HCEC 1CT (cell line): Measurements from ENCODE around the gene SMTN.
"Not testable (repeated sequence)": the region's sequence is repeated elsewhere in the genome, so short reads cannot be mapped to it uniquely, and the experiment has no call there.

Experiments used
- DNase-seq: peaks from one replicate; pipeline ENCODE4 v3.0.0-alpha.2; 2017

Gene SMTN

DNA sequence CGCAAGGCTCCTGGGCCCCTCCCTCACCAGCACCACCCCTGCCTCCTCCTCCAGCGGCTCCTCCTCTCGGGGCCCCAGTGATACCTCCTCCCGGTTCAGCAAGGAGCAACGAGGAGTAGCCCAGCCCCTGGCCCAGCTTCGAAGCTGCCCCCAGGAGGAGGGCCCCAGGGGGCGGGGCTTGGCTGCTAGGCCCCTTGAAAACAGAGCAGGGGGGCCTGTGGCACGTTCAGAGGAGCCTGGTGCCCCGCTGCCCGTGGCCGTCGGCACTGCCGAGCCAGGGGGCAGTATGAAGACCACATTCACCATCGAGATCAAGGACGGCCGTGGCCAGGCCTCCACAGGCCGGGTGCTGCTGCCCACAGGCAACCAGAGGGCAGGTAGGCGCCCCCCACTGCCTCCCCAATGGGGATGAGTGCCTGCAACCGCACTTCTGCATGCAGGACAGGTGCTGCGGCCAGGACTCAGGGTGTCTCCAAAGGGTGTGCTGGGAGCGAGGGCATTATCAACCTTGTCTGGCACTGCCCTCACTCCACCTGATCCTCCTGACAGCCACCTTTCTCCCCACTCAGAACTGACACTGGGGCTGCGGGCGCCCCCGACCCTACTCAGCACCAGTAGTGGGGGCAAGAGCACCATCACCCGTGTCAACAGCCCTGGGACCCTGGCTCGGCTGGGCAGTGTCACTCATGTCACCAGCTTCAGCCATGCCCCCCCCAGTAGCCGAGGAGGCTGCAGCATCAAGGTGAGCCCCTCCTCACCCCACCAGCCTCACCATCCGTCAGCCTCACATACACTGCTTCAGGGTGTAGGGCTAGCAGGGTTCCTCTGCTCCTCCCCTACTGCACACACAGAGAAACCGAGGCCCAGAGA is 10.2 kb downstream of the SMTN start:
- DNase-seq = no peak

DNA sequence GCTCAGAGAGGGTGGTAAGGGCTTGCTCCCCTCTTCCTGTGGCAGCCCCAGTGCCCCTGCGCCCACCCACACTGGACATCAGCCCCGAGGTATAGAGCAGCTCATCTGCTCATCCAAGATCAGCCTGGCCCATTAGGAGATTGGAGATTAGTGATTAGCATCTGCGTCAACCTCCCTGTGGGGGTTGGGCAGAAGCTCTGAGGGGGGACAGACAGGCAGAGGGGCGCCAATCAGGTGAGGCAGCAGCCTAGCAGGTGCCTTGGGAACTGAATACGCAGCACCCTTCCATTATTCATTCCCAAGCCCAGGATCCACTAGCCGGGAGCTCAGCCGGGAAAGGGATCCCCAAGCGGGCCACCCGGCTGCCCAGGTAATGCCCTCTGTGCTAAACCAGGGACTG is 11.0 kb downstream of the SMTN start:
- no peak for DNase-seq

DNA sequence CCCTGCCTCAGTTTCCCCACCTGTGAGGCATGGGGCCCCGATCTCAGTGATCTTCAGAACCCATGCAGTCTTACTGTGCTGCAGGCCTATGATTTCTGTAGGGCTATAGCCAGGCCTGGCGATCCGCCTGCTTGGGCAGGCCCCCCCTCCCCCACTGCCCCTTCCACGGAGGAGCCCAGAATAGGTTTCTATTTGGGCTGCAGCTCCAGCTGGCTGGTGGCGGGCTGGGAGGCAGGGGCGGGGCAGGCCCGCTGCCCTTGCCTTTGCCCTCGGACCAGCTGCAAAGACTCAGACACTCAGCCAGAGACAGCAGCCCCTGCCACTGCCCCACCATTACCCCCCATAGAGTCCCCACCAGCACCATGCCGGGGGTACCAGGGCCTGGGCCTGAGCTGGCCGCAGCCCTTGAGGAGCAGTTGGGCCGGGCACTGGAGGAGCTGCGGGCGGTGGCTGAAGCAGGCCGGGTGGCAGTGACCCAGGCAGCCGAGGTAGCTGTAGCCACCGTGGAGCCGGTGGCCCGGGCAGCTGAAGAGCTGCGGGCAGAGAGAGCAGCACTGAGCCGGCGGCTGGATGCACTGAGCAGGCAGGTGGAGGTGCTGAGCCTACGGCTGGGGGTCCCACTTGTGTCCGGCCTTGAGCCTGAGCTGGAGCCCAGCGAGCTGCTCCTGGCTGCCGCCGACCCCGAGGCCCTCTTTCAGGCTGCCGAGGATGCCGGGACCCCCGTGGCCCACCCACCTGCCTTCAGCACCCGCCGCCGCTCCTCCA is 12.2 kb downstream of the SMTN start:
- DNase-seq = no peak

DNA sequence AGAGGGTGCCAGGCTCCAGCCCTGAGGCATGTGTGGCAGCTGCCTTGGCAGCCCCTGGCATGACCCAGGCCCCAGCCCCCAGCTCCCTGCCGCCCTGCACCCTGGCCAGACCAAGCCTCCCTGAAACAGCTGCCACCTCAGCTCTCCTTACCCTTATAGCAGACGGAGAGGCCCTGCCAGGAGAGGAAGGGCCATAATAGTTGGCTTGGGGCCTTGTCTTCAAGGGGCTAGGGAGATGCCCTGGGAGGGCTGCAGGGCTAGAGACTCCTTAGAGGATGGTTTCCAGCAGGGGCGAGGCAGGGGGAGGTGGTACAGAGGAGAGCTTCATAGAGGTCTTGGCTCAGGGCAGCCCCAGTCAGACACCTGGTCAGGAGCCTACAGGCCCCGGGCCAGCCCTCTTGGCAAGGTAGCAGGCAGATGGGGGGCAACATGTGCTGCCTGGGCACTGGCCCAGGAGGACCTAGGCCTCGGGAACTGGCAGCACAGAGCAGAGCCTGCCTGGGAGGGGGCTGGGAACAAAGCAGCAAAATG is 13.0 kb downstream of the SMTN start:
- DNase-seq = no peak

DNA sequence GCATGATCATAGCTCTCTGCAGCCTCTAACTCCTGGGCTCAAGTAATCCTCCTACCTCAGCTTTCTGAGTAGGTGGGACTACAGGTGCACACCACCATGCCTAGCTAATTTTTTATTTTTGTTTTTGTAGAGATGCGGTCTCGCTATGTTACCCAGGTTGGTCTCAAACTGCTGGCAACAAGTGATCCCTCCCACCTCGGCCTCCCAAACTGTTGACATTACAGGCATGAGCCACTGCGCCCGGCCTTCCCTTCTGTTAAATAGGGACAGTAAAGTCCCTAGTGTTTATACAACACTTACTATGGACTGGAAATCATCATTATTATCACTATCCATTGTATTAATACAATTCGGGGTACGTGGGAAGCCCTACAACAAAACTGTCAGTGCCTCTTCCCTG is 13.6 kb downstream of the SMTN start:
- no peak for DNase-seq

DNA sequence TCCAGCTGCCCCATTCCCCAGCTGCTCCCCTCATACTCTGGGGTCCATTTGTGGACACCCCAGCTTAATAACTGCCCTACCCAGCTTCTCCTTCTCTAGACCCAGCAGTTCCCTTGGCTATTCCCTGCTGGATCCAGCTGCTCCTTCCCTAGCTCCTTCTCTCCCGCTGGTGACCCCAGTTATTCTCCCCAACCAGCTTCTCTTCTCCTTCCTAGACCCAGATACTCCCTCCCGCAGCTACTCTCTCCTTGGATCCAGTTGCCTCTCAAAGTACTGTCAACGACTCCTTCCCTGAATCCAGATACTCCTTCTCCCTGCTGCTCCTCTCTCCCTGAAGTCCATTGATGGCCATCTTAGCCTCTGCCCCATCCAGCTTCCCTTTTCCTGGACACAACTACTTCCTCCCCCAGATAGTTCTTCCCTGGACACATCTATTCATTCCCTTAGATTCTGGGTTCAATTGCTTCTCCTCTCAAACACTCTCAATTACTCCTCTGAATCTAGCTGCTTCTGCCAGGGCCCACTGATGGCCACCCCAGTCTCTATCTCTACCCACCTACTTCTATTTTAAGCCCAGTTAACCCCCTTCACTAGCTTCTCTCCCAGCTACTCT is 14.6 kb downstream of the SMTN start:
- DNase-seq = no peak

DNA sequence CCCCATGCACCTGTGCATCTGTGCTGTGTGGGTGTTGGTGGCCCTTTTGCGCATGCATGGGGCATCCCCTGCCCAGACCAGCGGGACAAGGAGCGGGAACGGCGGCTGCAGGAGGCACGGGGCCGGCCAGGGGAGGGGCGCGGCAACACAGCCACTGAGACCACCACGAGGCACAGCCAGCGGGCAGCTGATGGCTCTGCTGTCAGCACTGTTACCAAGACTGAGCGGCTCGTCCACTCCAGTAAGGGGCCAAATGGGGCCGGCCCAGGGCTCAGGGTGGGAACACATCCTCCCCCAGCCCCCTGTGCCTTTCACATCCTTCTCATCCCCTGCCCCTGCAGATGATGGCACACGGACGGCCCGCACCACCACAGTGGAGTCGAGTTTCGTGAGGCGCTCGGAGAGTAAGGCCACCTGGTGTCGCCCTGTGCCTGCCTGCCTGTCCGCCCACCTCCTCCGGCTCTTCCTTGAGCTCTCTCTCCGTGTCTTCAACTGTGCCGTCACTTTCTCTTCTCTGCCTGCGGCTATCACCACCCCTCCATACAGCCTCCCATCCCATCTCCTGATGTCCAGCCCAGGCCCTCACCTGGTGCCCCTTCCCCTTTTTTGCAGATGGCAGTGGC is 15.7 kb downstream of the SMTN start:
- DNase-seq = no peak

DNA sequence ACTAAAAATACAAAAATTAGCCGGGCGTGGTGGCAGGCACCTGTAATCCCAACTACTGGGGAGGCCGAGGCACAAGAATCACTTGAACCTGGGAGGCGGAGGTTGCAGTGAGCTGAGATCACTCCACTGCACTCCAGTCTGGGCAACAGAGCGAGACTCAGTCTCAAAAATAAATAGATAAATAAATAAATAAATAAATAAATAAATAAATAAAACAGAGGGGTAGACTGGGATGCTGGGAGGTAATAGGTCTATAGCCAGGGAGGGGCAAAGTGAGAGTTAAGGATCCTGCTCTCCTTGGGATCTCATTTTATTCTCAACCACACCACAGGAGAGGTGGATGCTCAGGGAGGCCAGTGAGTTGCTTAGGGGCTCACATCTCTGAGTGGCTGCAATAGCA is 16.4 kb downstream of the SMTN start:
- not testable (repeated sequence) for DNase-seq

DNA sequence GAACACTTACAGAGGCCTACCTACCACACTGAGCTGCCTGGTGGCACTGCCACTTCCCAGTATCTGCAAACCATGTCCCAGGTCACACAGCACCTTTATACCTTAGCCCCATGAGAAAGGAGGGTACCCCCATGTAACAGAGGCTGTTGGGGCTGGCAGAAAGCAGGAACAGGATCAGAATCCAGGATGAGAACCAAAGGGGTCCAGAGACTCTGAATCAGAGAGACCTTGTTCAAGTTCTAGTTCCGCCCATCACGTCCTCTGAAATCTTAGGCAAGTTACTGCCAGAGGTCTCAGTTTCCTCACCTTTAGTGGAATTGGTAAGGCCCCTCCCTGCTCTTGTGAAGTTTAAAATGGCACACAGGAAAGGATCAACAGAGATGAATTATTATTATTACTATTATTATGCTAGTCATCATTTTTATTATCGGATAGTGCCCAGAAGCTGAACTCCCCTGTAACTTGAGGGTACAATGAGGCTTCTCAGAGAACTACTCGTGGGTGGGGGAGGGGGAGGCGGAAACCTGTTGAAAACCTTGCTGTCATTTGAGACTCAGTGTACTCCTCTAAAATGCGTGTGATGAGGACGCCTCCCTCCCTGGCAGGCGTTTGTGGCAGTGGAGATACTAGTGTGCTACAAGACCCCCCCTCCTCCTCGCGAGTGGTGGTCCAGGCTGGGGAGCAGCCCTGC is 17.0 kb downstream of the SMTN start:
- no peak for DNase-seq

DNA sequence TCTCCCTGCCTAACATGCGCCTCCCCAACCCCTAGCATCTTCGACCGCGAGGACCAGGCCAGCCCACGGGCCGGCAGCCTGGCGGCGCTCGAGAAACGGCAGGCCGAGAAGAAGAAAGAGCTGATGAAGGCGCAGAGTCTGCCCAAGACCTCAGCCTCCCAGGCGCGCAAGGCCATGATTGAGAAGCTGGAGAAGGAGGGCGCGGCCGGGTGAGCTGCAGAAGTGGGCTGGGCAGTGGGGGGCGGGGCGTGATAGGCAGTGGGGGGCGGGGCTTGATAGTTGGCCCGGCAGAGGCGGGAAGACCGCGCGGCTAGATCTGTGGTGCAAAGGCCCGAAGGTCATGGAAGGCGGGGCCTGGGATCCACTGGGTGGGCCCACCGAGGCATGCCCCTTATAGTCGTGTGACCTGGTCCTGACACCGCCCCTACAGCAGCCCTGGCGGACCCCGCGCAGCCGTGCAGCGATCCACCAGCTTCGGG is 17.6 kb downstream of the SMTN start:
- no peak for DNase-seq

DNA sequence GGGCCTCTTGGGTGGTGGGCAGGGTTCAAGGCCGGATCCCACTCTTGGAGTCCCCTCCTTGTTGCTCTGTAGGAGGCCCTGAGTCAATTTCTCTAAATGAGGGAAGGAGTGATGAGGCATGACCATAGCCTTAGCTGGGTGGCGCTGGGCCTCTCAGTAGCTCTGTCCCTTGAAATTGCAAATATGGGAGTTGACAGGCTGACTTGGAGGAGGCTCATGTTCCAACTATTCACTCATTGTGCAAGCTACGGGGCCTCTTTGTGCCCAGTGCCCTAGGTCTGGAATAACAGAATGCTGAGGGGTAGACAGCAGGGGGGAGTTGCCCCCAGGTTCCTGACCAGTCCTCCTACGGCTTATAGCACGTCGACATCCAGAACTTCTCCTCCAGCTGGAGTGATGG is 18.3 kb downstream of the SMTN start:
- DNase-seq = peak; percentile 39

DNA sequence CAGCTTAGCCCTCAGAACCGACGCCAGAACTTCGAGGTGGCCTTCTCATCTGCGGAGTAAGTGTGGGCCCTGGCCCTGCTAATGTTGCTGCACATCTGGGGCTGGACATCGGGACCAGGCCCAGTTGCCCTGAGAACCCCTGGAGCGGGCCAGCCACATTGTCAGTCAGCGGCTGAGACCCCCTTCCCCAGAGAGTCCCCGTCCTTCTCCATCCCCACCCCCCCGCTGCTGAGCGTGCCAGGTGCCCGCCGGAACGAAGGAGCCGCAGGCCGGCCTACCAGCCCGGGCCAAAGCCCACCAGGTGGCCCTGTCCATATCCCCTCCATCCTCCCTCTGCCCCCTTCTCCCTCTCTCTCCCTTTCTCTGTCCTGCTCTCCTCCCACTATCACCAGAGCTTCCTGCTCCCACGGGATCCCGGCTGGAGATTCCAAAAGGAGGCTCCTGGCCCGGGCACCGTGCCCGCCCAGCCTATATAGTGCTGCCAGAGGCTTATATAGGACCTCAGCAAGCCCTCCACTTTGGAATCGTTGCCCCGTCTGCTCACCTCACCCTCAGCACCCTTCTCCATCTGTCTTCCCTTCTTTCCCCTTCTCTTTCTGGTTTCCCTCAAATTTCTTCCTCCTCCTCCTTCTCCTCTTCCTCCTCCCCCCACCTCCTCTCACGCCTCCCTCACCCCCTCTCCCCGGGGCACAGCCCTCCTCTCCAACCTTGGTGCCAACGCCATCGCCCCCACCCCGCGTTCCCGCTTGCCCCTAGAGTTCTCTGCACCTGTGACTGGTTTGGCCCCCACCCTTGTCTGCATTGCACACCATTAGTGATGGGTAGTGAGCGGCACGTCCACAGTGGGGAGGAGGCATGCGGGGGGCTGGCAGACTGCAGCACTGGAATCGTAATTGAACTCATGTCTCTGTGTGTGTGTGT is 19.0 kb downstream of the SMTN start:
- DNase-seq = no peak

DNA sequence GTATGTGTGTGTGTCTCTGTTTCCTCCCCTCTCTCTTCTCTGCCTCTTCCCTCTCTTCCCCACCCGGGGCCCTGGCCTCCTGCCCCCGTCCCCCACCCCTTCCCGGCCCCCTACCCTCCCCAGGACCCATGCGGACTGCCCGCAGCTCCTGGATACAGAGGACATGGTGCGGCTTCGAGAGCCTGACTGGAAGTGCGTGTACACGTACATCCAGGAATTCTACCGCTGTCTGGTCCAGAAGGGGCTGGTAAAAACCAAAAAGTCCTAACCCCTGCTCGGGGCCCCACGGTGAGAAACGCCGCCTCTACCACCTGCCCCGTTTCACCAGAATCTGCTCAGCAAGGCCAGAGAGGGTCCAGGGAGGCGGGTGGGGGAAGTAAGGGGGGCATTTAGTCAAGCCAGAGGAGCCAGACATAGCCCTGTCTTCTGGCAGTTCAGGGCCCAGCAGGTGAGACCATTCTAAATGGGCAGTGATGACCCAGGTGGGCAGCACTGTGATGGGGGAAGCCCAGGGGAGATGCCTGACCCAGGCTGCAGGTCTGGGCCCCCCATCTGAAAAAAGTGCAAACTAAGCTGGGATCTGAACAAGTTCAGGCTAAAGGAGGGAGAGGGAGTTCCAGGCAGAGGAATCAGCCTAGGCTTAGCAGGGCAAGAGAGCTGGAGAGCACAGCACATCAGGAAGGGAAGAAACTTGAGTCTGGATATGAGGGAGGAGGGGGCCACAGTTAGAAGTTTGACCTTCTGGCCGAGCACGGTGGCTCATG is 19.8 kb downstream of the SMTN start:
- DNase-seq = no peak

DNA sequence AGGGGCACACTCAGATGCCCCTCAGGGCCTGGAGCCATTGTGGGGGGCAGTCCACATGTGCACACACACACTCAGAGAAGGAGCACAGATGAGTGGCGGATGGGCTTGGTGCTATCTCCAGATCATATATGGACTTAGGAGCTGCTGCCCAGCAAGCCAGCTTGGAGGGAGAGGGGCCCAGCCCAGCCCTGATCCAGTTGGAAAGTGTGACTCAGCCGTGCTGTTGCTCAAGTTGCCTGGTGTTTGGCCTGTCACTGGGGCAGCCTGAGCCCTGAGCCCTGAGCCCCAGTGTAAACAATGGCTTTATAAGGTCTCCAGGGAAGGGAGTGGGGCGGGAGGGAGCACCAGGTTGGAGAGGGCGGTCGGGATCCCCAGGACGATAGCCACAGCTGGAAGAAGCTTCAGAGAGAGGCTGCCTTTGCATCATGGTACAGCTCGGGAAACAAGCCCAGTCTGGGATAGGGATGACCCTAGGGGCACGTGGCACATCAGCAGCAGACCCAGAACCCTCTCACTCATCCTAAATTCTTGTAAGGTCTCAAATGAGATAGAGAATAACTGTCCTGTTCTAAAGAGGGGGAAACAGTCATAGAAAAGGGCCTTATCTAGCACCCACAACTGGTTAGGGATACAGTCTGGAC is 21.4 kb downstream of the SMTN start:
- peak; percentile 99 for DNase-seq

DNA sequence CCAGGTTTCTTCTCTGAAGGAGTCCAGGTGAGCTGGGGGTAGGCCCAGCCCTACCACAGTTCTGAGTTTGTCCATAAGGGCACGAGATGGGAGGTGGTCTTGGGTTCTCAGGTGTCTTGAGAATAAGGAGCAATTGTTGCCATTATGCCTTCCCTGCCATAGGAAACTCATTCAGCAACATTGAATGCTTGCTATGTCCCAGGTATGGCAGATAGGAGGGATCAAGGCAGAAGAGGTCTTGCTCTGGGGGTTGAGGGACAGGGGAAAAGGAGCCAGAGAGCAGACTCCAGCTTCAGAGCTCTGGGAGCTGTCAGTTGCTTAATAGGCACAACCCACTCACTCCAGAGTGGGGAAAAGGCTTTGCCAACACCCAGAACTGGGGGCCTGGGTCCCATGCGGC is 22.0 kb downstream of the SMTN start:
- no peak for DNase-seq

DNA sequence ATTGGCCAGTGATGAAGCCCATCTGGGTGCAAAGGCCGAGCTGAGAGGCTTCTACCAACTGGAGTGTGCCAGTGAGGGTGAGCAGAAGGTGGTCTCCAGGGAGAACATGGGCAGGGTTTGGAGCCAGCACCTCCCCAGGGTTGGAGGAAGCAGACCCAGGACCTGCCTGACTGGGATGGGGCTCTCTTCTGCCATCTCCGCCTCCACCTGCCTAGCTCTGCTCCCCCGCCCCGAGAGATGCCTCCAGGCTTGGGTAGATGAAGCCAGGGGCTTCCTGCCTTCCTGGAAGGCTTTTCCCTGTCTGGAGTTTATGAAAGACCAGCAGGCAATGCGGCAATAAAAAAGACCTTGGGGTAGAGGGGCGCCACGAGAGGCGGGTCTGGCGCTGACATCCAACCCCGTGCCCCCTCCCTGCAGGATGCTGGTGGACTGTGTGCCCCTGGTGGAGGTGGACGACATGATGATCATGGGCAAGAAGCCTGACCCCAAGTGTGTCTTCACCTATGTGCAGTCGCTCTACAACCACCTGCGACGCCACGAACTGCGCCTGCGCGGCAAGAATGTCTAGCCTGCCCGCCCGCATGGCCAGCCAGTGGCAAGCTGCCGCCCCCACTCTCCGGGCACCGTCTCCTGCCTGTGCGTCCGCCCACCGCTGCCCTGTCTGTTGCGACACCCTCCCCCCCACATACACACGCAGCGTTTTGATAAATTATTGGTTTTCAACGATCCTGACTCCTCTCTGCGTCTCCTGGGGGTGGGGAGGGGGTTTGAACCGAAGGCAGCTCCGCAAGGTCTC is 23.0 kb downstream of the SMTN start:
- DNase-seq = no peak

DNA sequence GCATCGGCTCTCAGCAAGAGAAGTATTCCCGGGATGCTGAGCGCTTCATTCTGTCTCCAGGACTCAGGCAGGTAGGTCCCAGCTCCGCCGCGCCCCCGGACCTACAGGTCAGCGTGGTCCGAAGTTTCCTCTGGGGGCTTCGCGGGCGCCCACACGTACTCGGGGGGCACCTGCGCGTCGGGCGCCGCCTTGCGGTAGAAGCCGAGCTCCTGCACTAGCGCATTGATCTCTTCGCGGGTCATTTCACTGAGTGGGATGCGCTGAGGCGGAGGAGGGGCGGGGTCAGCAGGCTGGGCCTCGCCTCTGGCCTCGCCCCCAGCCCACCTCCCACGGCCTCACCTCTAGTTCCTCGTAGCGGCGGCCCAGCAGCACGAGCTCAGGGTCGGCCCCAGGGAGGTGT is 23.8 kb downstream of the SMTN start:
- no peak for DNase-seq

DNA sequence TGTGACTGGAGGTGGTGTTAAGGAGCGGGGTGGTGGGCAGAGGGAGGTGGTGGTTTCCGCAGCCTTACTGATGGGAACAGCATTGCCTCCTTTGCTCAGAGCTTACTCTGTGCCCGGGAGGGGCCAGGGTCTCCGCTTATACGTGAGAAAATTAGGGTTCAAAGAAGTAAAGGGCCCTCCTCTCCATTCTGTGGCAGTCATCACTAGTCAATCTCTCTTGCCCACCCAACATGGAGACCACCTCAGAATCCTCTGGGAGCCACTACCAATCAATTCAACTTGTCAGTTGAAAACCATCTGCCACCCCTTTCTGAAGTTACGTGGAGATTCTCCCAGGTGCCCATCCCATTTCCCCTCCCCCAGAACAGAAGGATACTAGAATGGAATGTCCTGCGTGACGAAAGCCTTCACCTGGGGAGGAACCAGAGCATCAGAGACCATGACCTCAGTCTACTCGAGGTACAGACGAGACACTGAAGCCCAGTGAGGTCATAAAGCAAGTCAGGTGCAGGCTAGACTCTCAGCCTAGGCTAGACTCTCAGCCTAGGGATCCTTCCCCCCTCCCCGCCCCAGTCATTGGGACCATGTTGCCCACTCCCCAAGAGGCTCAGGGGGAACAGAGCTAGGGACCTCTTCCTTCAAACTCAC is 24.3 kb downstream of the SMTN start:
- no peak for DNase-seq
